ENCODE data around the gene PLXNC1.

DNA sequence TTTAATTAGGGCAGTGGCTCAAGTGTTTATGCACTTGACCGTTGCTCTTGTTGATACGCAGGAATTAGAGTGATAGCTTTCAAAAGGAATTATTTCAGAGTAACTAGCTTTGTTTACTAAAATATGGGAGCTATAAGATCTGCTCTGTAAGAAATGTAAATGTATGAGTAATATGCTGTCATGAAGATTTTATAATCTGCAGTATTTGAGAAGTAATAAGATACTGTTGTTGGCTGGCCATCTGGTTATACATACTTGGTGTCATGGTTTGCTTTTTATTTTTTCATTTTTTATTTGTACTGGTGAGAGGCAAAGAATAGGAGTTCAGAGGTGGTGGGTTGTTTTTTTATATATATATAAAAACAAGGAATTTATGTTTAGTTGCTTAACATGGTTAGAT is 58.5 kb downstream of the PLXNC1 start:
- TF ChIP-seq ZNF175 (tag by site-specific recombination; IDR thresholded peaks at IDR 0.05) (no peak), KLF10 (tag by site-specific recombination; IDR thresholded peaks at IDR 0.05) (no peak), MYNN (tag by site-specific recombination; IDR thresholded peaks at IDR 0.05; ENCODE audit: borderline replicate concordance) (no peak), ZNF174 (tag by site-specific recombination; IDR thresholded peaks at IDR 0.05) (no peak), ZNF623 (tag by site-specific recombination; IDR thresholded peaks at IDR 0.05) (no peak), ZNF362 (tag by site-specific recombination; IDR thresholded peaks at IDR 0.05) (no peak), ZNF24 (tag by site-specific recombination; IDR thresholded peaks at IDR 0.05) (no peak), ZNF645 (tag by site-specific recombination; IDR thresholded peaks at IDR 0.05) (no peak), ZNF18 (tag by site-specific recombination; IDR thresholded peaks at IDR 0.05) (no peak)
- TF ChIP-seq, protein P1, sequence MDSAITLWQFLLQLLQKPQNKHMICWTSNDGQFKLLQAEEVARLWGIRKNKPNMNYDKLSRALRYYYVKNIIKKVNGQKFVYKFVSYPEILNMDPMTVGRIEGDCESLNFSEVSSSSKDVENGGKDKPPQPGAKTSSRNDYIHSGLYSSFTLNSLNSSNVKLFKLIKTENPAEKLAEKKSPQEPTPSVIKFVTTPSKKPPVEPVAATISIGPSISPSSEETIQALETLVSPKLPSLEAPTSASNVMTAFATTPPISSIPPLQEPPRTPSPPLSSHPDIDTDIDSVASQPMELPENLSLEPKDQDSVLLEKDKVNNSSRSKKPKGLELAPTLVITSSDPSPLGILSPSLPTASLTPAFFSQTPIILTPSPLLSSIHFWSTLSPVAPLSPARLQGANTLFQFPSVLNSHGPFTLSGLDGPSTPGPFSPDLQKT (IDR thresholded peaks at IDR 0.05; ENCODE audit: borderline replicate concordance, low read depth, low read length), result no peak
- TF ChIP-seq, protein P2, sequence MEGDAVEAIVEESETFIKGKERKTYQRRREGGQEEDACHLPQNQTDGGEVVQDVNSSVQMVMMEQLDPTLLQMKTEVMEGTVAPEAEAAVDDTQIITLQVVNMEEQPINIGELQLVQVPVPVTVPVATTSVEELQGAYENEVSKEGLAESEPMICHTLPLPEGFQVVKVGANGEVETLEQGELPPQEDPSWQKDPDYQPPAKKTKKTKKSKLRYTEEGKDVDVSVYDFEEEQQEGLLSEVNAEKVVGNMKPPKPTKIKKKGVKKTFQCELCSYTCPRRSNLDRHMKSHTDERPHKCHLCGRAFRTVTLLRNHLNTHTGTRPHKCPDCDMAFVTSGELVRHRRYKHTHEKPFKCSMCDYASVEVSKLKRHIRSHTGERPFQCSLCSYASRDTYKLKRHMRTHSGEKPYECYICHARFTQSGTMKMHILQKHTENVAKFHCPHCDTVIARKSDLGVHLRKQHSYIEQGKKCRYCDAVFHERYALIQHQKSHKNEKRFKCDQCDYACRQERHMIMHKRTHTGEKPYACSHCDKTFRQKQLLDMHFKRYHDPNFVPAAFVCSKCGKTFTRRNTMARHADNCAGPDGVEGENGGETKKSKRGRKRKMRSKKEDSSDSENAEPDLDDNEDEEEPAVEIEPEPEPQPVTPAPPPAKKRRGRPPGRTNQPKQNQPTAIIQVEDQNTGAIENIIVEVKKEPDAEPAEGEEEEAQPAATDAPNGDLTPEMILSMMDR (tag by site-specific recombination; IDR thresholded peaks at IDR 0.05), result no peak

All from HEK293 (cell line).